ENCODE data around the gene SPATA22.
"Not testable (repeated sequence)": the region's sequence is repeated elsewhere in the genome, so short reads cannot be mapped to it uniquely, and the experiment has no call there.

Gene SPATA22, protein sequence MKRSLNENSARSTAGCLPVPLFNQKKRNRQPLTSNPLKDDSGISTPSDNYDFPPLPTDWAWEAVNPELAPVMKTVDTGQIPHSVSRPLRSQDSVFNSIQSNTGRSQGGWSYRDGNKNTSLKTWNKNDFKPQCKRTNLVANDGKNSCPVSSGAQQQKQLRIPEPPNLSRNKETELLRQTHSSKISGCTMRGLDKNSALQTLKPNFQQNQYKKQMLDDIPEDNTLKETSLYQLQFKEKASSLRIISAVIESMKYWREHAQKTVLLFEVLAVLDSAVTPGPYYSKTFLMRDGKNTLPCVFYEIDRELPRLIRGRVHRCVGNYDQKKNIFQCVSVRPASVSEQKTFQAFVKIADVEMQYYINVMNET

GRCh38 chr17:3471599-3471998 is at the start of gene SPATA22:
Gene SPATA22, minus strand, starts transcription at chr17:3471819. Its CDS starts 2,494 bp downstream, at chr17:3469325.
- no peak for DNase-seq (ENCODE audit: low spot score)

DNA sequence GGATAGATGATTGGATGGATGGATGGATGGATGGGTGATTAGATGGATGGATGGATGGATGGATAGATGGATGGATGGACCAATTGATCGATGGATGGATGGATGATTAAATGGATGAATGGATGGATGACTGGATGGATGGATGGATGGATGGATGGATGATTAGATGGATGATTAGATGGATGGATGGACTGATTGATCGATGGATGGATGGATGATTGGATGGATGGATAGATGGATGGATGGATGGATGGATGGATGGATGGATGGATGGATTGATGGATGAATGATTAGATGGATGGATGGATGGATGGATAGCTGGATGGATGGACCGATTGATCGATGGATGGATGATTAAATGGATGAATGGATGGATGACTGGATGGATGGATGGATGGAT is 47.9 kb upstream of the SPATA22 start:
- not testable (repeated sequence) for DNase-seq (ENCODE audit: low spot score)

DNA sequence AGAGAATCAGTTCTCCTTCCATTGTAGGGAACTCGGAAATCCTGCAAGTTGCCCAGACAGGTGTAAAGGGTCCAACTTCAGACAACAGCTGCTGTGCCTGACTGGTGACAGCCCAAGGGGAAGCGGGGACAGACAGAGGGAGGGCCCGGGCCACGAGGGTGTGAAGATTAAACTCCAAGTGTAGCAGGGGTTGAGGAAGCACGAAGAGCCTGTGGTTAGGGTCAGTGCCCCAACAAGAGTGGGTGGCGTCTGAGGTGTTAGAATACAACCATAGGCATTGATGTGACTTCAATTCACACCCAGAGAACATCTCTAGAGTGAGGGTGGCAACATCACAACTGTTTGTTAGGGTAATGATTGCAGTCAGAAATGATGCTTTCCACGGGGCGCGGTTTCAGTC is 43.3 kb upstream of the SPATA22 start:
- DNase-seq (ENCODE audit: low spot score), result no peak

DNA sequence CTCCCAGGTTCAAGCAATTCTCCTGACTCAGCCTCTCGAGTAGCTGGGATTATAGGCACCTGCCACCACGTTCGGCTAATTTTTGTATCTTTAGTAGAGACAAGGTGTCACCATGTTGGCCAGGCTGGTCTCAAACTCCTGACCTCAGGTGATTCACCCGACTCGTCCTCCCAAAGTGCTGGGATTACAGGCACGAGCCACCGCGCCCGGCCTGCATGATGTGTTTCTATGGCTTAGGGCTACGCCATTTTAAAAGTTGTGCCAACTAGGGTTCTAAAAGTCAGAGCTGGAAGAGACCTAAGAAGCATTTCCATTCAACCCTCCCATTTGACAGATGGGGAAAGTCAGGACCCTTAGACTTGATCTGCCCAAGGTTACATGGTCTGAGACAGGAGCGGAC is 42.5 kb upstream of the SPATA22 start:
- not testable (repeated sequence) for DNase-seq (ENCODE audit: low spot score)

DNA sequence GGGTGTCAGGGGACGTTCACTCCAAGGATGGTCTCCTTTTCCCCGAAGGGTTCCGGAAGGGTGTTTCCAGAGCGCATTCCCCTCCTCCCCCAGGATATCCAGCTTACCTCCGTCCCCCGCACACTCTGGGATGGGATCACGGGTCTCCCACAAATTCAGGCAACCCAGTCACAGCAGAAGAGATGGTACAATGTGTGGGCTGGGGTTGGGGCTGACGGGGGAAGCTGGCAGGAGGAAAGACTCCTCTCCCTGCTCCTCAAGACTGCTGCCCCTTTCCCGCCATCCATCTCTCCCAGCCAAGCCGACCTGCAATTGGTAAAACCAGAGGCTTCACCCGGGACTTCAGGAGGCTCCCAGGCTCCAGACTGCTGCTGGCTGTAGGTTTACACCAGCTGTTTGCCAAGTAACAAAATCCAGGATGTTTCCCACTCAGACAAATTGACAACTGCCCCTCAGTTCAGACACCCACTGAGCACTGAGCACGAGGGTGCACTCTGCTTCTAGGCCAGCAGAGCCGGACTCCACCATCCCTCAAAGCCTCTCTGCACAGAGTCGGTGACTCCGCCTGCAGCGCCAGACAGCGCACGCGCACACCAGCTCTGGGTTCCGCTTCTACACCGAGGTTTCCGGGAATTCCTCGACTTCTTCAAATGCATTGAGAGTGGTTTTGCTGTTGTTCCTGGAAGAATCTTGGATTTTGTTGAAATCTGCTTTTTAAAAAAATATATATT is 41.9 kb upstream of the SPATA22 start:
- no peak for DNase-seq (ENCODE audit: low spot score)

DNA sequence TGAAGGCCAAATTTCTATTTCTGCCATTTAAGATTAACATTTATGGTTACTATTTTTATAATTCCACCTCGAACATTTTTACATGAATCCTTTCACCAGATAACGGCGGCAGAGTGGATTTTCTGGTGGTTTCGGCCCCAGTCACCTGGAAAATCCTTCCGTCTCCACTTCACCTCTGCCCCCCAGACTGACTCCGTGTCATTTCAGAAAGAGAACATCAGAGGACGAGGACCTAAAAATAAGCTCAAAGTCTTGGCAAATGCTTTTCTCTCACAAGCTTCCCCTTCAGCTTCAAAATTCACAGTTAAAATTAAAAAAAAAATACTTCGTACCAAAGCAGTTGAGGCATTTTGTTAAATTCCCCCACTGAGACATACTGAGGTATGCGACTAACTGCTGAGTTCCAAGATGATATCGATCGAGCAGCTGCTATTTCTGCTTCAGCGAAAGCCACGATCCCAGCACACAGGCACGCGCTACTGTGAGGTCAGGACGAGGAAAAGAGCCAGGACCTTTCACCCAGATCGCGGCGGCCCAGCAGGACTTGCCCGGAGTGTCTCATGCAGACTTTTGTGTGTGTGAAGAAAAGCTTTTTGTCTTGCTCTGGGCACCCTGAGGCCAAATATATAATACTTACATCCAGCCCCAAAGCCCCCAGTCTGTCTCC is 41.0 kb upstream of the SPATA22 start:
- DNase-seq (ENCODE audit: low spot score), result no peak

GRCh38 chr17:3511852-3512504 is 40.4 kb upstream of the SPATA22 start:
- DNase-seq (ENCODE audit: low spot score), result no peak

- no peak for DNase-seq (ENCODE audit: low spot score)
Measured at GRCh38 chr17:3510090-3510489, 38.5 kb upstream of the SPATA22 start.

DNA sequence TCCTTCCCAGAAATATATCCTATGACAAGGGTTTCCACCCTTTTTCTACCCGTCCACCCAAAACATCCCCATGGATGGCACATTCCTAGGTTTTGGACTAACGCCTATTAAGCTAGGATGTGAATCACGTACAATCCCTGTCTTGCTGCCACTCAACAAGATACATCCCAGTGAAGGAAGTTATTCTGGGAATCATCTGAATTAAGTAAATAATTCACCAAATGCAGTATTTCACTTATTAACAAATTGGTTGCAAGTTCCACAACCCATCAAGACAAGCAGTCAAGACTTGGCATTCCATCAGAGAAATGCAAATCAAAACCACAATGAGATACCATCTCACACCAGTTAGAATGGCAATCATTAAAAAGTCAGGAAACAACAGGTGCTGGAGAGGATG is 36.2 kb upstream of the SPATA22 start:
- DNase-seq (ENCODE audit: low spot score), result no peak

DNA sequence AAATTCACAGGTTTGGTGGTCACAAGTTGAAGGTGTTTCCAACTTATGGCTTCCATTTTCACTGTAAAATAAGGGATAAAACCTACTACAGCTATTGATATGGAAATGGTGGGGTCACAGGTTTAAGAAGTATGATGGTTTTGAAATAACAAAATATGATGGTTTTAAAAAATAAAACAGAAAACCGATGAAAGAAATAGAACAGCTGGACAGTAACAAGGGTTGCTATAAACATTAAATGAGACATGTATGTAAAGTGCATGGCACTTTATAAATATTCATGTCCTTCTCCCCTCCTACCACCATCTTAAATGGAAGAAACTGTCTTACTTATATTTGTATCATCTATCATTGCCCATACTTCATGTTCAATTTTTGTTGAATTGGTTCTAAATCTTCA is 35.5 kb upstream of the SPATA22 start:
- no peak for DNase-seq (ENCODE audit: low spot score)

DNA sequence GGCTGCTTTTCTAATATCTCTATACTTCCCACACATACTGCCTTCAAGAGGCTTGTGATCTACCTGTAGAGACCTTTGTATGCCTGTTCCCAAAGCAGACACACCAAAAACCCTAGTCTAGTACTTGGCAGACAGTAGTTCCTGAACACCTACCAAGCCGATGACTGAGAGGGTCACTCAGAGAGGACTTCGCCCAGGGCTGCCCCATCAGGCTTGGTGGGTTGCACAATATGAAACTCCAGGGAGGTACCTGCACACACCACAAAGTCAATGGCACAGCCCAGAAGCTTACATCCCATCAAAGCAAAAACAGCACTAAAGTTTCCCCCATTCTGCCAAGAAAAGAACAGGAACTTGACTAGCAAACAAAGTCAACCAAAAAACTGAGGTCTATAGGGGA is 34.4 kb upstream of the SPATA22 start:
- no peak for DNase-seq (ENCODE audit: low spot score)

- no peak for DNase-seq (ENCODE audit: low spot score)
Measured at GRCh38 chr17:3505008-3505407, 33.4 kb upstream of the SPATA22 start.

- no peak for DNase-seq (ENCODE audit: low spot score)
Measured at GRCh38 chr17:3503285-3503684, 31.7 kb upstream of the SPATA22 start.

DNA sequence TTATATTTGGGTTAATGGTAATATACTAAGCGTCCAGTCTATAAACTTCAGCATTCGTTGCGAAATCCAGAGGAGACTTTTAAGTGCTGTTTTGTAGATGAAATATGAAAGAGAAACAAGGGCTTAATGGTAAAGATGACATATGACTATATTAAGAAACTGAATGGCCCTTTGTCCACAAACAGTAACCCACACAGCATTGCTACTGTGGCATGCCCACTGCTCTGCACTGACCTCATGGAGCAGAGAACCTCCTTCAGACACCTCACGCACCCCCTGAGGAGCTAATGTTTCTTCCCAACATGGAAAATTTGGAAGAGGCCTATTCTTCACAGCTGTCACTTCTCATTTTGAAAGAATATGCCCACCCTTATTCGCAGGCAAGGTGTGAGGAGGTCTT is 30.8 kb upstream of the SPATA22 start:
- no peak for DNase-seq (ENCODE audit: low spot score)

DNA sequence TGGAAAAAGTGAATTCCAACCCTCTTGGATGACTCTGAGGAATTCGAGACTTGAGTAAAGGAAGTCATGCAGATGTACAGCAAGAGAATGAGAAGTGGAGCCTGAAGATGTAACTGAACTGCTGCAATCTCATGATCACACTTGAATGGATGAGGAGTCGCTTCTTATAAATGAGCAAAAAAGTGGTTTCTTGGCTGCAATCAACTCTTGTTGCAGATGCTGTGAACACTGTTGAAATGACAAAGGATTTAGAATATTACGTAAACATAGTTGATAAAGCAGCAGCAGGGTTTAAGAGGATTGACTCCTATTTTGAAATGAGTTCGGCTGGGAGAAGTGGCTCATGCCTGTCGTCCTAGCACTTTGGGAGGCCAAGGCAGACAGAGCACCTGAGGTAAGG is 29.7 kb upstream of the SPATA22 start:
- no peak for DNase-seq (ENCODE audit: low spot score)

DNA sequence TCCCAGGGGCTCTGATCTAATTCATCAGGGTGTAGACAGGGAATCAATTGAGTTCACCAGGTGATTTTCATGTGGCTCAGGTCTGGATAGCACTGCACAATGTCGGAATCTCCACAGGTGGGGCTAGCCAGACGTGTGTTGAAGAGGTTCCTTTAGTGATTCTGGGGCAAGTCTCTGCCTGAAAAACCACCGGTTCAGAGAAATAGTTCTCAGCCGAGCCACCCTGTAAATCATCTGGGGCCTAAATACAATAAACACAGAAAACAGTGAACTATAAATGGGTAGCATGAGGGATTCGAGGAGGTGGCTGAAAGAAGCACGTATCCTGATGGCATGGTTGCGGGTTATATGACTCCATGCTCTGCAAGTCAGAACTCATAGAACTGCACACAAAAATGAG is 25.5 kb upstream of the SPATA22 start:
- no peak for DNase-seq (ENCODE audit: low spot score)

DNA sequence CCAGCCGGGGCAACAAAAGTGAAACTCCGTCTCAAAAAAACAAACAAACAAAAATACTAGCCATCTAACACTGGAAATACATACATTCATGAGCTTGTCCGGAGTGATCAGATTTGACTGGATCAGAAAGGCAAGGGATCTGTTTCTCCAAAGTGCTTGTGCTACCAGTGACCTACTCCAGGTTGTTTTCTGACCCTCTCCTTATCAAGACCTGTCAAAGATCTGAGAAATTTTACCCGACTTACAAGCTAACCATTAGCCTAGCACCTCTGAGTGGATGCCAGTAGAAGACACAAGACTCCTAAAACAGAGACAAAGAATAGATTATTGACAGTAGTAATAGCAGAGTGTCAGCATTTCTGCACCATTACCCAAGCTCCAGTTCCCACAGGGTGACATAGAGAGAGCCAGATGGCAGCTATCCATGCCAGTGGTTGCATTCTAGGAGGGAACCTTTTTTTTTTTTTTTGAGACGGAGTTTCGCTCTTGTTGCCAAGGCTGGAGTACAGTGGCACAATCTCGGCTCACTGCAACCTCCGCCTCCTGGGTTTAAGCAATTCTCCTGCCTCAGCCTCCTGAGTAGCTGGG is 14.0 kb upstream of the SPATA22 start:
- no peak for DNase-seq (ENCODE audit: low spot score)

DNA sequence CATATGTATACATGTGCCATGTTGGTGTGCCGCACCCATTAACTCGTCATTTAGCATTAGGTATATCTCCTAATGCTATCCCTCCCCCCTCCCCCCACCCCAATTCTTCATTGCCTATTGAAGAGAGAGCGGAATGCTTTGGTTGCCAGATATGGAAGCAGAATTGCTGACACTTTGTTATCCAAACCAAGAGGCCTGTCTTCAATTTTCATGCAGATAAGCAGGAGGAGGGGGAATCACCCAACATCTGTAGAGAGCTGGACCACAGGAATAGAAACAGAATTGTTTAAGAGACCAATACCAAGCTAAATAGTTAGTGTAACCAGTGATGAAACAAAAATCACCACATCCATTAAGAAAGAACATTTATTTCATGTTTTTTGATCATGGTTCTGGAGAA is 11.2 kb upstream of the SPATA22 start:
- DNase-seq (ENCODE audit: low spot score), result no peak

DNA sequence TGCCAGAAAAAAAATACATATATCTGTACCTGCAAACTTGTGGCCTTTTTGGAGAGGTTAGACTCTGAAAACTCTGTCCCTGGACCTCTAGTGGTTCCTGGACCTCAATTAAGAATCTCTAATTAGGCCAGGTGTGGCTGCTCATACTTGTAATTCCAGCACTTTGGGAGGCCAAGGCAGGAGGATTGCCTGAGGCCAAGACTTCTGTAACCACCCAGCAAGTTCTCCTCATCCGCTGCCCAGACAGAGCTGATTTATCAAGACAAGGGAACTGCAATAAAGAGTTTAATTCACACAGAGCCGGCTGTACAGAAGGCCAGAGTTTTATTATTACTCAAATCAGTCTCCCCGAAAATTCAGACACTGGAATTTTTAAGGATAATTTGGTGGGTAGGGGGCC is 8.4 kb upstream of the SPATA22 start:
- DNase-seq (ENCODE audit: low spot score), result no peak

GRCh38 chr17:3475812-3476610 is 4.4 kb upstream of the SPATA22 start, which contains the start of gene ASPA:
Gene ASPA, plus strand, starts transcription at chr17:3475997. Its CDS starts 163 bp downstream, at chr17:3476160.
- no peak for DNase-seq (ENCODE audit: low spot score)

GRCh38 chr17:3475251-3475685 is 3.6 kb upstream of the SPATA22 start:
- DNase-seq (ENCODE audit: low spot score), result no peak
